H1 (cell line): Measurements from ENCODE around the gene RINT1. TPM values are rescaled to one million over a fixed set of nuclear protein-coding genes. Genes with fewer than 3 reads are reported as not detected.
"Not testable (repeated sequence)": the region's sequence is repeated elsewhere in the genome, so short reads cannot be mapped to it uniquely, and the experiment has no call there.

ENCODE experiments used
- CTCF ChIA-PET: fragments of 300-600 bp; sonication (Branson Sonifier 250); formaldehyde crosslinking; loops from one replicate; lab custom pipeline; 2021; ENCODE audit not compliant: partially characterized antibody; lab: Charles Lee
- POLR2A ChIA-PET: fragments of 300-600 bp; sonication (Branson Sonifier 250); formaldehyde crosslinking; loops from one replicate; lab custom pipeline; 2021; ENCODE audit warnings: inconsistent platforms; ENCODE audit not compliant: partially characterized antibody; lab: Charles Lee
- DNase-seq, 2 experiments: peaks; one replicate each; pipeline versions ENCODE4 v3.0.0 to v3.0.0-alpha.2; 2010 to 2022; ENCODE audit warnings: low spot score in 2 of 2, low read depth in 1 of 2, mixed read lengths in 1 of 2
- FAIRE-seq: peaks from 2 replicates; lab custom pipeline; 2011; peaks lifted over from hg19 to GRCh38; lab: Jason Lieb, UNC
- H2AFZ ChIP-seq: 2 replicates; pipeline ENCODE4 v1.8.1; 2012; ENCODE audit warnings: low read length, inconsistent platforms
- H2AK5ac ChIP-seq: 2 replicates; pipeline ENCODE4 v1.6.1; 2013; ENCODE audit warnings: low read depth, low read length
- H2BK120ac ChIP-seq: replicated peaks from 2 replicates; pipeline ENCODE3; 2013; ENCODE audit warnings: low read depth, low read length, inconsistent platforms
- H2BK12ac ChIP-seq: 2 replicates; pipeline ENCODE4 v1.6.1; 2013; ENCODE audit warnings: low read depth, low read length
- H2BK15ac ChIP-seq: 2 replicates; pipeline ENCODE4 v1.6.1; 2013; ENCODE audit warnings: low read length
- H2BK20ac ChIP-seq: 2 replicates; pipeline ENCODE4 v1.6.1; 2013; ENCODE audit warnings: low read length
- H2BK5ac ChIP-seq: 2 replicates; pipeline ENCODE4 v1.6.1; 2013; ENCODE audit warnings: low read depth, low read length
- H3K14ac ChIP-seq: 2 replicates; pipeline ENCODE4 v1.6.1; 2013; ENCODE audit warnings: inconsistent platforms; ENCODE audit not compliant: insufficient read length
- H3K18ac ChIP-seq: 2 replicates; pipeline ENCODE4 v1.6.1; 2013; ENCODE audit warnings: low read length; ENCODE audit errors: extremely low read depth
- H3K23ac ChIP-seq: 2 replicates; pipeline ENCODE4 v1.6.1; 2013; ENCODE audit warnings: inconsistent platforms; ENCODE audit not compliant: insufficient read length
- H3K23me2 ChIP-seq: 2 replicates; pipeline ENCODE4 v1.6.1; 2013; ENCODE audit warnings: low read depth, low read length
- H3K27ac ChIP-seq: 2 replicates; pipeline ENCODE4 v1.6.1; 2011; ENCODE audit warnings: low read depth, low read length, inconsistent platforms
- H3K27me3 ChIP-seq, 4 experiments: replicated peaks in 1 of 4; 1 replicate in 1 of 4; 2 replicates in 3 of 4; pipeline versions ENCODE4 v1.6.1 to v1.8.1; 2011 to 2013; ENCODE audit warnings: low read length in 3 of 4, mild to moderate bottlenecking in 3 of 4, inconsistent platforms in 2 of 4, mixed read lengths in 2 of 4, moderate library complexity in 1 of 4; ENCODE audit not compliant: control insufficient read depth in 3 of 4, insufficient read depth in 3 of 4; ENCODE audit errors: extremely low read depth in 1 of 4
- H3K36me3 ChIP-seq, 4 experiments: 2 replicates each; pipeline versions ENCODE4 v1.6.1 to v1.8.1; 2011 to 2013; ENCODE audit warnings: mild to moderate bottlenecking in 4 of 4, low read length in 3 of 4, moderate library complexity in 2 of 4, control low read depth in 1 of 4, inconsistent platforms in 1 of 4; ENCODE audit not compliant: insufficient read depth in 4 of 4, control insufficient read depth in 2 of 4
- H3K4ac ChIP-seq: replicated peaks from 2 replicates; pipeline ENCODE3; 2013; ENCODE audit warnings: low read length, low read depth, mixed read lengths, inconsistent platforms; ENCODE audit not compliant: insufficient read length
- H3K4me1 ChIP-seq, 4 experiments: replicated peaks in 1 of 4; 1 replicate in 1 of 4; 2 replicates in 3 of 4; pipeline versions ENCODE4 v1.6.1 to v1.8.1; 2011 to 2013; ENCODE audit warnings: low read length in 3 of 4, inconsistent platforms in 2 of 4, mixed read lengths in 1 of 4; ENCODE audit not compliant: insufficient read depth in 4 of 4, control insufficient read depth in 3 of 4
- H3K4me2 ChIP-seq, 2 experiments: 2 replicates each; pipeline versions ENCODE4 v1.6.1 to v1.8.1; 2011 to 2013; ENCODE audit warnings: low read depth in 2 of 2, low read length in 2 of 2, control low read depth in 1 of 2, inconsistent platforms in 1 of 2, mild to moderate bottlenecking in 1 of 2; ENCODE audit not compliant: insufficient read depth in 1 of 2
- H3K4me3 ChIP-seq, 4 experiments: fragments of 200-600, 300-600 bp in 1 of 4; sonication (generic), shearing (Covaris generic), sonication (Bioruptor Twin) in 1 of 4; 2 replicates each; pipeline versions ENCODE4 v1.5.1 to v1.8.1; 2011 to 2016; ENCODE audit warnings: low read length in 4 of 4, low read depth in 3 of 4, control low read depth in 2 of 4, inconsistent platforms in 2 of 4, mild to moderate bottlenecking in 2 of 4, mixed read lengths in 1 of 4, moderate library complexity in 1 of 4; ENCODE audit not compliant: insufficient read depth in 2 of 4; ENCODE audit errors: extremely low read depth in 1 of 4
- H3K56ac ChIP-seq: replicated peaks from 2 replicates; pipeline ENCODE3; 2013; ENCODE audit warnings: low read depth, mild to moderate bottlenecking, mixed read lengths, low read length, inconsistent platforms; ENCODE audit not compliant: insufficient read length
- H3K79me1 ChIP-seq: 2 replicates; pipeline ENCODE4 v1.6.1; 2013; ENCODE audit warnings: low read depth, low read length, control low read depth
- H3K79me2 ChIP-seq, 2 experiments: 2 replicates each; pipeline versions ENCODE4 v1.6.1 to v1.8.1; 2012 to 2013; ENCODE audit warnings: low read length in 2 of 2, mild to moderate bottlenecking in 2 of 2, inconsistent platforms in 1 of 2; ENCODE audit not compliant: insufficient read depth in 2 of 2, control insufficient read depth in 1 of 2
- H3K9ac ChIP-seq, 4 experiments: replicated peaks in 1 of 4; 1 replicate in 1 of 4; 2 replicates in 3 of 4; pipeline versions ENCODE4 v1.6.1 to v1.8.1; 2011 to 2013; ENCODE audit warnings: low read depth in 3 of 4, low read length in 3 of 4, control low read depth in 2 of 4, mild to moderate bottlenecking in 2 of 4, moderate library complexity in 2 of 4, inconsistent platforms in 1 of 4; ENCODE audit errors: extremely low read depth in 1 of 4
- H3K9me3 ChIP-seq, 2 experiments: 2 replicates each; pipeline versions ENCODE4 v1.6.1 to v1.8.1; 2012 to 2013; ENCODE audit warnings: mild to moderate bottlenecking in 2 of 2, moderate library complexity in 2 of 2, control low read depth in 1 of 2, inconsistent platforms in 1 of 2, low read depth in 1 of 2, low read length in 1 of 2, mixed read lengths in 1 of 2; ENCODE audit not compliant: insufficient read depth in 2 of 2
- H4K20me1 ChIP-seq, 2 experiments: replicated peaks in 1 of 2; 2 replicates each; pipeline versions ENCODE3 to v1.8.1; 2011 to 2013; ENCODE audit warnings: inconsistent platforms in 2 of 2, low read length in 2 of 2, mild to moderate bottlenecking in 1 of 2; ENCODE audit not compliant: insufficient read depth in 2 of 2, control insufficient read depth in 1 of 2
- H4K5ac ChIP-seq: 2 replicates; pipeline ENCODE4 v1.6.1; 2013; ENCODE audit warnings: low read length, low read depth, mixed read lengths, inconsistent platforms; ENCODE audit not compliant: insufficient read length
- H4K8ac ChIP-seq: 2 replicates; pipeline ENCODE4 v1.8.0; 2013; ENCODE audit warnings: mild to moderate bottlenecking, moderate library complexity, low read length, inconsistent platforms; ENCODE audit not compliant: insufficient read depth; ENCODE audit errors: extremely low read depth
- H4K91ac ChIP-seq: replicated peaks from 2 replicates; pipeline ENCODE3; 2013; ENCODE audit warnings: low read length, mixed read lengths, inconsistent platforms; ENCODE audit not compliant: insufficient read length
- WGBS, 2 experiments: shearing (Covaris generic) in 1 of 2; methylation state at CpG; one replicate each; pipeline versions ENCODE4 v1.1.6 to v1.1.7; 2013 to 2015; ENCODE audit warnings: low lambda C conversion rate in 2 of 2, mixed read lengths in 2 of 2, inconsistent platforms in 1 of 2, low coverage in 1 of 2, missing lambda C conversion rate in 1 of 2; ENCODE audit not compliant: insufficient replicate concordance in 2 of 2, insufficient coverage in 1 of 2, insufficient read length in 1 of 2; ENCODE audit errors: extremely low coverage in 1 of 2, missing lambda C conversion rate in 1 of 2; 5-methylcytosine and 5-hydroxymethylcytosine counted together
- polyA plus RNA-seq, 7 experiments: library from polyadenylated mRNA; depleted of rRNA in 3 of 7; stranded (reverse) in 5 of 7; unstranded in 2 of 7; fragments of >200 nt in 5 of 7; fragments of 200-250 nt in 2 of 7; gene quantifications; 1 replicate in 5 of 7; 2 replicates in 1 of 7; 4 replicates in 1 of 7; pipeline versions ENCODE4 v1.2.1 to v1.2.3, GENCODE V29; 2011 to 2013; ENCODE audit warnings: missing spikeins in 2 of 7, mixed read lengths in 2 of 7
- total RNA-seq: library from RNA; stranded (reverse); fragmentation: NEBNext Ultra II Directional; extraction: Animal tissue kit (Norgen Biotek cat#: 25700); gene quantifications from 2 replicates; pipeline ENCODE4 v1.2.1, GENCODE V29; 2021

The RINT1 gene
- total and polyA plus RNA-seq, 2 of the 8 experiments (the other 6 are each of a cell fraction or from before 2014, with no cell fraction given): 7.8 to 21.8 TPM

- H2BK12ac ChIP-seq, H3K9ac ChIP-seq, H3K23me2 ChIP-seq, H3K27ac ChIP-seq, H2BK15ac ChIP-seq, H4K8ac ChIP-seq, H3K4me1 ChIP-seq, H2BK20ac ChIP-seq, H2BK5ac ChIP-seq, H3K14ac ChIP-seq, H3K56ac ChIP-seq, H3K4me3 ChIP-seq, H4K91ac ChIP-seq, H3K4ac ChIP-seq, H4K5ac ChIP-seq, H3K23ac ChIP-seq, H2AFZ ChIP-seq, H3K9me3 ChIP-seq, H3K79me1 ChIP-seq, H3K79me2 ChIP-seq, FAIRE-seq, DNase-seq, H3K27me3 ChIP-seq, H4K20me1 ChIP-seq, H2AK5ac ChIP-seq, H3K36me3 ChIP-seq, H3K18ac ChIP-seq, H3K4me2 ChIP-seq, H2BK120ac ChIP-seq: not testable (repeated sequence)
- WGBS, 2 experiments: 84% methylated on average over 5 of the region's 5 CpGs; no CpG with 5 or more reads in 1 of the 2 experiments
- ChIA-PET POLR2A (interaction anchor here (0.6 kb wide), 1 partner anchor 146 kb away, joined by 3 read pairs; no protein-coding TSS in a partner anchor), CTCF (interaction anchor here (0.6 kb wide), 1 partner anchor 43 kb away, joined by 3 read pairs; no protein-coding TSS in a partner anchor)
These were observed 4.3 kb upstream of the RINT1 start for GRCh38 chr7:105527737-105528136.
